Activated naive CD8-positive, alpha-beta T cell treated with anti-CD3 and anti-CD28 coated beads for 36 hours (primary cell): ENCODE measurements around the gene GDPD5. TPM values are rescaled to one million over a fixed set of nuclear protein-coding genes. Genes with fewer than 3 reads are reported as not detected.

Source experiments
- DNase-seq: peaks from one replicate; pipeline ENCODE4 v3.0.0; 2021
- H3K27ac Mint-ChIP-seq: one replicate; pipeline ENCODE4 v1.8.0; 2022; ENCODE audit warnings: mild to moderate bottlenecking, moderate library complexity, mixed read lengths
- H3K27me3 Mint-ChIP-seq: one replicate; pipeline ENCODE4 v1.8.0; 2022; ENCODE audit warnings: mild to moderate bottlenecking, mixed read lengths
- H3K36me3 Mint-ChIP-seq: one replicate; pipeline ENCODE4 v1.8.0; 2021; ENCODE audit warnings: mild to moderate bottlenecking, mixed read lengths
- H3K4me1 Mint-ChIP-seq: one replicate; pipeline ENCODE4 v1.8.0; 2021; ENCODE audit warnings: mixed read lengths
- H3K4me3 Mint-ChIP-seq: one replicate; pipeline ENCODE4 v1.8.0; 2022; ENCODE audit warnings: mild to moderate bottlenecking, moderate library complexity, mixed read lengths
- H3K9me3 Mint-ChIP-seq: one replicate; pipeline ENCODE4 v1.8.0; 2022; ENCODE audit warnings: mixed read lengths
- total RNA-seq, 2 experiments: library from RNA; stranded (reverse); gene quantifications; one replicate each; pipeline ENCODE4 v1.2.3, GENCODE V29; 2021

Gene GDPD5
- total RNA-seq, 2 experiments from 2014 or later: 5.9 to 6.6 TPM

DNA sequence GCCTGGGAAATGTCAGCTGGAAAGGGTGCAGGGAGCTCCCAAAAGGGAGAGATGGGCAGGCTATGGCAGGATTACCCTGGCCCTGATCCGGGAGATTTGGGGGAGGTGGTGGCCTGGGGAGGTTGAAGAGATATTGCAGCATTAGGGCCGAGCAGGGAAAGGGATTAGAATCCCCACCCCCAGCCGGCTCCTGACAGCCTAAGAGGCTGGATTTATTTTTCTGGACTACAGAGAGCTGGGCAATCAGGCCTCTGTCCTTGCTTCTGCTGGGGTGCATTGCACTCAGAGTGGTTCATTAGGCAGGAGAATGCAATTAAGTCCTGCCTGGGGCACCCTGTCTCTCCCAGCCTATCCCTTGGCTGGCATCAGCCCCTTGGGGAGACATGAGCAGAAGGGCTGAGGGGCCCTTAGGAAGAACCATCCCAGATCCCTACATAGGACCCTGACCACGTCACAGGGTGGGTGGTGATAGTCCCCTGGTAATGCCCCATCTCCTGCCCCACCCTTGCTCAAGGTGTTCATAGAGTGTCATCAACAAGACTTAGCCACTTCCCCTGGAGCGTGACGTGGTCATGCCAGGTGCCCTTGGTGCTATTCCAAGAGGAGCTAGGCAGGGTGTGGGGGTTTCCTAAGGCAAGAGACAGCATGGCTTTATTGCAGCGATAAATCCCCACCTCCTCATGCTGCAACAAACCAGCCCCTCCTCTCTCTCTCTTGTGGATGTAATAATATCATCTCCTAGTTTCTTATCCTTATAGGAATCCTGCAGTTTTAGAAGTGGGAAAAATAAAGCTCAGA, 54.4 kb downstream of the GDPD5 start:
- Mint-ChIP-seq H3K27me3 (no peaks in the 10 kb centered on the region), H3K27ac (no peak overlapping the region), H3K9me3 (no peaks in the 10 kb centered on the region), H3K4me1 (peaks cover 12% of the 10 kb centered on the region), H3K4me3 (no peak overlapping the region), H3K36me3 (no peaks in the 10 kb centered on the region)
- DNase-seq: no peak

DNA sequence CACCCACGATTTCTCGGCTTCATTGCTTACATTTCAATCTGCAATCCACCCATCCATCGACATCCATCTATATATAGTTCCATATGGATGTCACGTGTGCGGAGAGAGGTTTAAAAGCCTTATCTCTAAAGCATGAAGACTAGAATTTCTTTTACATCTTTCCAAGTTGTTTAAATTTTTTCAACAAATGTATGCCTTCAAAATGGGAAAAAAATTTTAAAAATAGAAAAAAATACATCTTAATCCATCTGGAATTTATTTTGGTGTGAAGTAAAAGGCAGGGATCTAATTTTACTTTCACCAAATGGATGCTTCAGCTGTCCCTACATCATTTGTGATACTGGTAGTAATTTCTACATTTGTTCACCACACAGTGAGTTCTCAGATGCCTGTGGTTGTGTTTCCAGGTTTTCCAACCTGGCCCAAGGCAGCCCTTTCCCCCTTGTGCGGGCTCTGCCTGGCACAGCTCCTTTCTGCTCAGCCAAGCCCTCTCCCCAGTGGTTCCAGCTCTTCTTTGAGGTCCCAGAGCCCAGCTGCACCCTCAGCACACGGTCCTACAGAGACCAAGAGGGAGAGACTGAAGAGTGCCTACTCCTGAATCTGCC, 55.2 kb downstream of the GDPD5 start:
- no peak for DNase-seq
- Mint-ChIP-seq H3K4me1 (peaks cover 4% of the 10 kb centered on the region), H3K27ac (no peak overlapping the region), H3K4me3 (no peak overlapping the region), H3K36me3 (no peaks in the 10 kb centered on the region), H3K27me3 (no peaks in the 10 kb centered on the region), H3K9me3 (no peaks in the 10 kb centered on the region)

- no peaks in the 10 kb centered on the region for H3K36me3 Mint-ChIP-seq
Measured at GRCh38 chr11:75469785-75470405, 55.8 kb downstream of the GDPD5 start.

GRCh38 chr11:75468534-75469340, 57.0 kb downstream of the GDPD5 start:
- Mint-ChIP-seq H3K4me1 (no peaks in the 10 kb centered on the region), H3K9me3 (no peaks in the 10 kb centered on the region), H3K27ac (no peak overlapping the region), H3K27me3 (no peaks in the 10 kb centered on the region), H3K36me3 (no peaks in the 10 kb centered on the region), H3K4me3 (no peak overlapping the region)
- no peak for DNase-seq

More at GRCh38 chr11:75469785-75470405, 55.8 kb downstream of the GDPD5 start:
- Mint-ChIP-seq H3K27me3 (no peaks in the 10 kb centered on the region), H3K4me3 (no peak overlapping the region), H3K9me3 (no peaks in the 10 kb centered on the region), H3K27ac (no peak overlapping the region), H3K4me1 (no peaks in the 10 kb centered on the region)
- DNase-seq: no peak

DNA sequence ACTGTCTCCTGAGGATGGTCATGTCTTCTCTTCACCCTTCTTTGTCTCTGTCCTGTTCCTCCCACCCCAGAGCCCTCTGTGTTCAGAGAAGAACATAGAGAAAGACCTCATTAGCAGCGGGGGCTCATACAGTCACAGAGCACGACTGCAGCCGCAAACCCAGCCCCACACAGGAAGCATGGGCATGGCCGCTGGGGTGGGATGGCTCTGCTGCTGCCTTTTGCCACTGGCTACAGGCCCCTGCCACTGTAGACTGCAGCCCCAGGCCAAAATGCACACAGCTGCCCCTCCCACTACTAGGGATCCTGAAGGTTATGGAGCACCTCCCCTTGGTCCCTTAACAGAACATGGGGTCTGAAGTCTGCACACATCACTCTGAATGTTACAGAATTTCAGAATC, 57.9 kb downstream of the GDPD5 start:
- Mint-ChIP-seq H3K36me3 (no peaks in the 10 kb centered on the region), H3K9me3 (no peaks in the 10 kb centered on the region), H3K4me3 (no peak overlapping the region), H3K4me1 (no peaks in the 10 kb centered on the region), H3K27me3 (no peaks in the 10 kb centered on the region), H3K27ac (no peak overlapping the region)
- no peak for DNase-seq

DNA sequence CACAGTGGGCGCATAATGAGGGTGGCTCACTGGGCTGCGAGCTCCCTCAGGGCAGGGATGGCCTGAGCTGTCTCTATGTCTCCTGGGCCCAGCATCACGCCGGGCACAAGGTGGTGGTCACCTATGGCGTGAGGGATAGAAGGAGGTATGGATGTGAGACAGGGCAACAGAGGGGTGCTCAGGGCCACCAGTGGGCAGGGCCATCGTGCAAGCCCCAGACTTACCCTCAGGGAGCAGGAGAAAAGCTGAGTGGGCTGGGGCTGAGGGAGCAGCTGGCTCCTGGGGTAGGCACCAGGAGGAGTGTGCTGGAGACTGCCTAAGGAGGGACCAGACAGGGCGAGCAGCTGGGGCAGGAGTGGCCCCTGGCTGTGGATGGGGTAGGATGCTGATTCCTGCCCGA, 58.4 kb downstream of the GDPD5 start:
- H3K4me1 Mint-ChIP-seq: no peaks in the 10 kb centered on the region
- H3K36me3 Mint-ChIP-seq: no peaks in the 10 kb centered on the region

GRCh38 chr11:75465701-75466531, 59.8 kb downstream of the GDPD5 start:
- Mint-ChIP-seq H3K9me3 (no peaks in the 10 kb centered on the region), H3K27me3 (no peaks in the 10 kb centered on the region), H3K4me3 (no peak overlapping the region), H3K4me1 (no peaks in the 10 kb centered on the region), H3K36me3 (no peaks in the 10 kb centered on the region), H3K27ac (no peak overlapping the region)
- DNase-seq: no peak

More for the DNA sequence above, 58.4 kb downstream of the GDPD5 start:
- no peaks in the 10 kb centered on the region for H3K27me3 Mint-ChIP-seq
- H3K4me3 Mint-ChIP-seq: no peak overlapping the region
- no peak overlapping the region for H3K27ac Mint-ChIP-seq
- no peak for DNase-seq
- no peaks in the 10 kb centered on the region for H3K9me3 Mint-ChIP-seq

- no peak overlapping the region for H3K4me3 Mint-ChIP-seq
- no peaks in the 10 kb centered on the region for H3K9me3 Mint-ChIP-seq
- no peaks in the 10 kb centered on the region for H3K27me3 Mint-ChIP-seq
- no peak for DNase-seq
- no peak overlapping the region for H3K27ac Mint-ChIP-seq
- no peaks in the 10 kb centered on the region for H3K36me3 Mint-ChIP-seq
- H3K4me1 Mint-ChIP-seq: no peaks in the 10 kb centered on the region
Measured at GRCh38 chr11:75463106-75463774, 62.5 kb downstream of the GDPD5 start.

GRCh38 chr11:75462117-75462653, 63.6 kb downstream of the GDPD5 start:
- Mint-ChIP-seq H3K27ac (no peak overlapping the region), H3K4me3 (no peak overlapping the region), H3K36me3 (no peaks in the 10 kb centered on the region), H3K27me3 (no peaks in the 10 kb centered on the region), H3K4me1 (no peaks in the 10 kb centered on the region), H3K9me3 (no peaks in the 10 kb centered on the region)
- no peak for DNase-seq

- H3K36me3 Mint-ChIP-seq: no peaks in the 10 kb centered on the region
- no peaks in the 10 kb centered on the region for H3K4me1 Mint-ChIP-seq
- no peaks in the 10 kb centered on the region for H3K27me3 Mint-ChIP-seq
- DNase-seq: no peak
- no peak overlapping the region for H3K4me3 Mint-ChIP-seq
- H3K27ac Mint-ChIP-seq: no peak overlapping the region
- no peaks in the 10 kb centered on the region for H3K9me3 Mint-ChIP-seq
Measured at GRCh38 chr11:75461151-75461550, 64.6 kb downstream of the GDPD5 start.

DNA sequence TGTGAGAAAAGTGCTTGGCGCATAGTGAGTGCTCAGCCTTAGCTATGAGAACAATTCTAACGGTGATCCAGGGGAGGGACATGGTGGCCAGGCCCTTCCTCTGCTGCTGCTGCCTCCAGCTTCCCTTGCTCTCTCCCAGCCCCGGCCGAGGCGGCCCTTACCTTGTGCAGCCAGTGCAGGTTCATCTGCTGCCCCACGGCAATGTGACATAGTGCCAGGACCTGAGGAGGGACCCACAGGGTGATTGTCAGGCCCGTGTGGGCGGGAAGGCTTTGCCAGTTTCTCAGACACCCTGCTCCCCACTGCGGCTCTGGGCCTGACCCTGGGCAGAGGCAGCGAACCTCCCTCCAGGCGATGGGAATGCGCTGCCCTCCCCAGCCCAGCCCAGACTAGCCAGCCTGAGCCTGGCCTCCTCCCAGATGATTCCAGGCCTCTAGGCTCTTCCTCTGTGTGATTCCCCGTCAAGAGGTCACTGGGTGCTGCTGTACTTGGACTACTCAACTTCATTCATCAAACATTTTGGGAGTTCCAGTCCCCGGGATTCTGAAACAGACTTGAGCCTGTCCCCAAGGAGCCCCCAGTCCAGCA, 69.1 kb downstream of the GDPD5 start:
- no peak overlapping the region for H3K4me3 Mint-ChIP-seq

DNA sequence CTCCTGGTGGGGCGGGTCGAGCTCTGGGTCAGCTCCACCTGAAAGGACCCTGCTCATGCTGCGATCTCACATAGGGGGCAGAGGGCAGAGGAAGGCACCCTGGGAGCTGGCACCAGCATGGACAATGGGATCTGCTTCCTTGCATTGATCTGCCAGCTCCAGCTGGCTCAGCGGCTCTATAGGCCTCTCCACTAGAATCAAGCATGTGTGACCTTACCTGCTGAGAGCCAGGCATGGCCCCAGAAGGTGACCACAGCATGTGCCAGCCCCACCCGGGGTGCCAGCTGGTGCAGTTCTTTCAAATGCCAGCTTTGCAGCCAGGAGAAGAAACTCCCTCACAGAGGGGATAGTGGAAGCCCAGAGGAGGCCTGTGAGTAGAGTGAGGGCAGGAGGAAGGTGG, 70.8 kb downstream of the GDPD5 start:
- H3K9me3 Mint-ChIP-seq: no peaks in the 10 kb centered on the region
- no peak for DNase-seq
- H3K36me3 Mint-ChIP-seq: no peaks in the 10 kb centered on the region
- H3K27me3 Mint-ChIP-seq: no peaks in the 10 kb centered on the region
- H3K27ac Mint-ChIP-seq: no peak overlapping the region
- H3K4me1 Mint-ChIP-seq: no peaks in the 10 kb centered on the region
- H3K4me3 Mint-ChIP-seq: no peak overlapping the region

More for the DNA sequence above, 69.1 kb downstream of the GDPD5 start:
- DNase-seq: no peak
- H3K27me3 Mint-ChIP-seq: no peaks in the 10 kb centered on the region
- no peak overlapping the region for H3K27ac Mint-ChIP-seq
- H3K36me3 Mint-ChIP-seq: no peaks in the 10 kb centered on the region
- no peaks in the 10 kb centered on the region for H3K9me3 Mint-ChIP-seq
- H3K4me1 Mint-ChIP-seq: no peaks in the 10 kb centered on the region

- H3K4me3 Mint-ChIP-seq: no peak overlapping the region
- H3K36me3 Mint-ChIP-seq: no peaks in the 10 kb centered on the region
- no peak overlapping the region for H3K27ac Mint-ChIP-seq
- DNase-seq: no peak
- H3K27me3 Mint-ChIP-seq: no peaks in the 10 kb centered on the region
- H3K4me1 Mint-ChIP-seq: no peaks in the 10 kb centered on the region
- no peaks in the 10 kb centered on the region for H3K9me3 Mint-ChIP-seq
Measured at GRCh38 chr11:75453916-75454655, 71.7 kb downstream of the GDPD5 start.
